Measurements from ENCODE around the gene ASB10.

The ASB10 gene

DNA sequence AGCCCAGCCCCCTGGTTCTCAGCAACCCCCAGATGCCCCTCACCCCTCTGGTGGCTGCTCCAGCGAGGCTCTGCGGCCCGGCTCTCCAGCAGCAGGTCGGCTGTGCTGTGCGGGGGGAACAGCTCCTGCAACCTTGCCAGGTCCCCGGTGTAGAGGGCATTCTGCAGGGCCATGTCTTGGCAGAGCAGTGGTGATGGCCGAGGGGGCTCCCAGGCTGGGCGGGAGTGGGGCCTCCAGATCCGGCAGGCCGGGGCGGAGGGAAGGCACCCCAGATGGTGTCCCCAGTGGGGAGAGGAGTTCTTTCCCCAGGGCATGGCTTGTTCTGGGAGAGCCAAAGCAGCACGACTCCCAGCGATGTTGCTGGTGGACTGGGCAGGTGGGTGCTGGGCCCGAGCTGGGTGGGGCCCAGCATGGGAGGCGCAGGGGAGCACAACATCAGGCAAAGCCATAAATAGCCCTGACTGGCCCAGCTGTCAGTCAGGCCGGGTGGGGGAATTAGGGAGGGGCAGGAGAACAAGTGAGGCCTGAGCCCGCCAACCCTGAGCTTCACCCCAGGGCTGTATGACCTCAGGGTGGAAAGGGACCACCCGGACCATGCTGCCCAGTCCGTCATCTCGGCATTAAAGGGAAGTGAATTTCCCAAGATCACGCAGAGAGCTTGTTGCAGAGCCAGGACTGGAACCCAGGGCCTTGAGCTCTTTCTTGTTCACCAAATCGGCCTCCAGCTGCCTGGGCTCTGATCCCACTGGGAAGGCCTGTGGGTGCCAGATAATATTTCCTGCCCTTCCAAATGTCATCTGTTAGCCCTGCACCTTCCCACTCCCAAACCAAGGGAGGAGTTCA is 580 bp upstream of the ASB10 start:
- no peak for DNase-seq (ENCODE audit: low read depth in 2 of 2)

DNA sequence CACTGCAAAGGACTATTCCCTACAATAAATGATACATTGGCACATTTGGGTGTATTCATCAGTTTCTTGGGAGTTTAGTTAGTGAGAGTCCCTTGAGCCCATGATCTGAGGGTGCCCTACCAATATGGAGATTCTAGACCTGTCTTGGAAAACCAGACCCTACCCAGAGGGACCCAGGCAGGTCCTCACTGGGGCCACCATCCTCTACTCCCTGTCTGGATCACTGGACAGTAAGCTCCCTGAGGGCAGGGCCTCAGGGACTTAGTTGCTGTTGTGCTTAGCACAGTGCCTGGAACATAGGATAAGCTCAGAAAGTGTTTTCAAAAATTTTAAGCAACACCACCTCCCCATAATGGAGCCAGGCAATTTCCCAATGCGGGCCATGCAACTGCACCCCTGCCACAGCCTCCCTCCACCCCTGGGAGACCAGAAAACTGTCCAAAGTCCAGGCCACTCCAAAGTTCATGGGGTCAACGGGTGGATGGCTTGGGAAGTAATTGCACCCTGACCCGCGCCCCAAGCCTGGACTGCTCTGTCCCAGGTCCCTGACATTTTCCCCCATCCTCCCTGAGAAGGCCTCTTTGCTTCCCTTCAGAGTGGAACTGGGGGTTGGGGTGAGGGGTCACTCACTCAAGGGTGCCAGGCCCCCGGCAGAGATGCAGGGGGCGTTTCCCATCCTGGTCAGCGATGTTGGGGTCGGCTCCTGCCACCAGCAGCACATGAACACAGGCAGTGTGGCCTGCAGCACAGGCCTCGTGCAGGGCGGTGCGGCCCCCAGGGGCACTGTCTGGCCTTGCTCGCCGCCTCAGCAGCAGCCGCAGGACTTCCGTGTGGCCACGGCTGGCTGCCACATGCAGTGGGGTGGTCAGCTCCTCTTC is 1.0 kb downstream of the ASB10 start:
- DNase-seq (ENCODE audit: low read depth in 2 of 2), result no peak

GRCh38 chr7:151181011-151181431 is 6.0 kb downstream of the ASB10 start:
- DNase-seq (ENCODE audit: low read depth in 2 of 2), result no peak

- no peak for DNase-seq (ENCODE audit: low read depth in 2 of 2)
These were observed 7.1 kb downstream of the ASB10 start for GRCh38 chr7:151179946-151180345.

GRCh38 chr7:151179287-151179860 is 7.7 kb downstream of the ASB10 start:
- DNase-seq (ENCODE audit: low read depth in 2 of 2), result no peak

- DNase-seq (ENCODE audit: low read depth in 2 of 2), result no peak
These were observed 8.2 kb downstream of the ASB10 start for GRCh38 chr7:151178831-151179230.

GRCh38 chr7:151178236-151178635 is 8.8 kb downstream of the ASB10 start:
- DNase-seq (ENCODE audit: low read depth in 2 of 2), result no peak

GRCh38 chr7:151177310-151177709 is 9.7 kb downstream of the ASB10 start:
- DNase-seq (ENCODE audit: low read depth in 2 of 2), result no peak

- no peak for DNase-seq (ENCODE audit: low read depth in 2 of 2)
These were observed 10.6 kb downstream of the ASB10 start for GRCh38 chr7:151176401-151176800.

DNA sequence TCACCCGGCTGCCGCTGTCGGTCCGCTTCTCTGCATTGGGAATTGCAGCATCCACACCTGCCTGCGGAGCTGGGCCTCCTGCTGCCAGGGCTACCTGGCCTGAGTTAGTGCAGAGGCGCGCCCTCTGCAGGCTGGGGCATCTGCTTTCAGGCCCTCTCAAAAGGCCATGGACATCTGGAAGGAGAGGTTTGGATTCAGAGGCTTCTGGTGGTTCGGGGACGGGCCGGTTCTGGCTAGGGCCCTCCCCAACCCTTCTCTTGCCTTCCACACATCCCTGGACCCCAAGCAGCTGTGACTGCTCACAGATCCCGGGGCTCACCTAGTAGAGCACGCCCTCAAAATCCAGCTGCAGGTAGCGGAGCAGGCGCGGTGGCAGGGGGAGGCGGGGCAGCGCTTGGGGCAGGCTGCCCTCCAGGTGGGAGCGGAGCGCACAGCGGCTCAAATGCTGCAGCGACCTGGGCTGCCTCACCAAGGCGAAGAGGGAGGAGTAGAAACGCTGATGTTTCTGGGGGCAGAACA is 11.2 kb downstream of the ASB10 start:
- no peak for DNase-seq (ENCODE audit: low read depth in 2 of 2)

GRCh38 chr7:151175047-151175792 is 11.8 kb downstream of the ASB10 start:
- no peak for DNase-seq (ENCODE audit: low read depth in 2 of 2)

GRCh38 chr7:151174246-151175046 is 12.6 kb downstream of the ASB10 start:
- no peak for DNase-seq (ENCODE audit: low read depth in 2 of 2)

GRCh38 chr7:151173386-151174245 is 13.4 kb downstream of the ASB10 start:
- no peak for DNase-seq (ENCODE audit: low read depth in 2 of 2)

- DNase-seq (ENCODE audit: low read depth in 2 of 2), result peak; percentile 75 to 76
These were observed 14.5 kb downstream of the ASB10 start for GRCh38 chr7:151172273-151173141.

- DNase-seq (ENCODE audit: low read depth in 2 of 2), result no peak
These were observed 18.3 kb downstream of the ASB10 start for GRCh38 chr7:151168787-151169162.

GRCh38 chr7:151168003-151168786 is 18.9 kb downstream of the ASB10 start:
- peak; percentile 42 to 63 for DNase-seq (ENCODE audit: low read depth in 2 of 2)

GRCh38 chr7:151167197-151167961 is 19.7 kb downstream of the ASB10 start, which contains the start of gene GBX1:
Gene GBX1 (minus strand): TSS chr7:151167694. CDS start chr7:151167548, 146 bp downstream.
- DNase-seq (ENCODE audit: low read depth in 2 of 2), result peak in 1 of 2 donors; percentile 17
